NCI-H2196 treated with DMSO at 0.1 percent for 48 hours (cell line): ENCODE results near the gene NSUN4.
"Not testable (repeated sequence)": the region's sequence is repeated elsewhere in the genome, so short reads cannot be mapped to it uniquely, and the experiment has no call there.

ENCODE experiments used
- DNase-seq: peaks from one replicate; lab custom pipeline; 2025; ENCODE audit not compliant: unreplicated experiment; lab: John Stamatoyannopoulos, UW

Gene NSUN4

DNA sequence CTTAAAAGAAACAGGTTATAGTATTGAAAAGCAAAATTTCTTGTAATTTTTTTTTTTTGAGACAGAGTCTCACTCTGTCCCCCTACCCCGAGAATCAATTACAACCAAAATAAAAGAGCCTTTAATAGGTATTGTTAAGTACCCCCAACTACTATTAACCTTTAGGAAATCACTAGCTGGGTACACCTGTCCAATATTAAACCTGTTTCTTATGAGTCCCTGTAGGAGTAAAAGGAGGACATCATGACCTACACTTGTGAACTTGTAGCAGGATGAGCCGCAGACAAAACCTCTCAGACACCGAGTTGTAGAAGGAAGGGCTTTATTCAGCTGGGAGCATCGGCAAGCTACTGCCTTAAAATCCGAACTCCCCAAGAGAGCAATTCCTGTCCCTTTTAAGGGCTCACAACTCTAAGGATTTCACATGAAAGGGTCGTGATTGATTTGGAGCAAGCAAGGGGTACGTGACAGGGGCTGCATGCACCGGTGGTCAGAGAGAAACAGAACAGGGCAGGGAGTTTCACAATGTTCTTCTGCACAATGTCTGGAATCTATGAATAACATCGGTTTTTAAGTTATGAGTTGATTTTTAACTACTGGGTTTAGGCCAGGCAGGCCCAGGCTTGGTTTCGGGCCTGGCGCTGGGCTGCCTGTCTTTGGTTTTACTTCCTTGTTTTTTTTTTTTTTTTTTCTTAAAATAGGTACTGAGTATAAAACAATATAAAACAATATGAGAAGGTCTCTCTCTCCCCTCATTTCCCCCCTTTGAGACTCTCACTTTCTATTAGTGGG, 15.1 kb upstream of the NSUN4 start:
- not testable (repeated sequence) for DNase-seq

- not testable (repeated sequence) for DNase-seq
Observed at GRCh38 chr1:46328182-46328581, 12.4 kb upstream of the NSUN4 start.

DNA sequence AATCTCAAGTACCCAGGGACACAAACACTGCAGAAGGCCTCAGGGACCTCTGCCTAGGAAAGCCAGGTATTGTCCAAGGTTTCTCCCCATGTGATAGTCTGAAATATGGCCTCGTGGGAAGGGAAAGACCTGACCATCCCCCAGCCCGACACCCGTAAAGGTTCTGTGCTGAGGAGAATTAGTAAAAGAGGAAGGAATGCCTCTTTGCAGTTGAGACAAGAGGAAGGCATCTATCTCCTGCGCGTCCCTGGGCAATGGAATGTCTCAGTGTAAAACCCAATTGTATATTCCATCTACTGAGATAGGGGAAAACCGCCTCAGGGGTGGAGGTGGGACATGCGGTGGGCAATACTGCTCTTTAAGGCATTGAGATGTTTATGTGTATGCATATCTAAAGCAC, 10.8 kb upstream of the NSUN4 start:
- DNase-seq = not testable (repeated sequence)

- DNase-seq = not testable (repeated sequence)
Observed at GRCh38 chr1:46330381-46330780, 10.2 kb upstream of the NSUN4 start.

DNA sequence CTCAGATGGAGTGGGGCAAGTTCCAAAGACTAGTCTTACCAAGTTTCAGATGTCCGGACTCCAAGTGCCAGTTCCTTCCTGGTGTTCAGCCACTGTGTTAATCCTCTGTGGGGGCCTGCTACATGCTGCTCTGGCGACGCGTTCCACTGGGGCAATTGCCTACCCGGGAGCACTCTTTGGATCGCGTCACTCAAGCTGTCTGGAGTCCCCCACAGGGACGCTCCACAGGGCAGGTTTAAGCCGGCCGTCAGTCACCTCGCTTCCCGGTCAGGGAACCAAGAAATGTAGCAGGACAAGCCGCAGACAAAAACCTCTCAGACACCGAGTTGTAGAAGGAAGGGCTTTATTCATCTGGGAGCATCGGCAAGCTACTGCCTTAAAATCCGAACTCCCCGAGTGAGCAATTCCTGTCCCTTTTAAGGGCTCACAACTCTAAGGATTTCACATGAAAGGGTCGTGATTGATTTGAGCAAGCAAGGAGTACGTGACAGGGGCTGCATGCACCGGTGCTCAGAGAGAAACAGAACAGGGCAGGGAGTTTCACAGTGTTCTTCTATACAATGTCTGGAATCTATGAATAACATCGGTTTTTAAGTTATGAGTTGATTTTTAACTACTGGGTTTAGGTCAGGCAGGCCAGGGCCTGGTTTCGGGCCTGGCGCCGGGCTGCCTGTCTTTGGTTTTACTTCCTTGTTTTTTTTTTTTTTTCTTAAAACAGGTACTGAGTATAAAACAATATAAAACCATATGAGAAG, 8.6 kb upstream of the NSUN4 start:
- not testable (repeated sequence) for DNase-seq

DNA sequence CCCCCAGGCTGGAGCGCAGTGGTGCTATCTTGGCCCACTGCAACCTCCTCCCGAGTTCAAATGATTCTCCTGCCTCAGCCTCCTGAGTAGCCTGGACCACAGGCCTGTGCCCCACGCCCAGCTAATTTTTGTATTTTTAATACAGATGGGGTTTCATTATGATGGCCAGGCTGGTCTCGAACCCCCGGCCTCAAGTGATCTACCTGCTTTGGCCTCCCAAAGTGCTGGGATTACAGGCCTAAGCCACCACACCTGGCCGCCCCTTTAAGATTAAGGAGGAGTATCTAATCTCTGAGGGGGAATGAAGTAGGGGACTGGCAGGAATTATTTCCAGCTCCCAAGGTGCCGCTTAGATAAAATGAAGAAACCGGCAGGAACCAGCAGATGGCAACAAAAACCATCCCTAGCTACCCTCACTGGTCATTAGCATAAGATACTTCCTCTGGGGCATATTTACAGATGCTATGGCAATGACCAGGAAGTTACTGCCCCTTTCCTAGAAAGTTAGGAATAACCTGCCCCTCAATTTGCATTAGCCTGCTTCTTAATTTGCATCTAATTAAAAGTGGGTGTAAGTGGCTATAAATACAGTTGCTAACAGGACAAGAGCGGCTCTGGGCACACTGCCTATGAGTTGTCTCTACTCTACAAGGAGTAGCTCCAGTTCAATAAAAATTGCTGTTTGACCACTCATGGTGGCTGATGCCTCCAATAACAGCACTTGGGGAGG, 7.1 kb upstream of the NSUN4 start:
- no peak for DNase-seq

- no peak for DNase-seq
Observed at GRCh38 chr1:46334030-46334384, 6.6 kb upstream of the NSUN4 start.

- no peak for DNase-seq
Observed at GRCh38 chr1:46335081-46335480, 5.5 kb upstream of the NSUN4 start.

DNA sequence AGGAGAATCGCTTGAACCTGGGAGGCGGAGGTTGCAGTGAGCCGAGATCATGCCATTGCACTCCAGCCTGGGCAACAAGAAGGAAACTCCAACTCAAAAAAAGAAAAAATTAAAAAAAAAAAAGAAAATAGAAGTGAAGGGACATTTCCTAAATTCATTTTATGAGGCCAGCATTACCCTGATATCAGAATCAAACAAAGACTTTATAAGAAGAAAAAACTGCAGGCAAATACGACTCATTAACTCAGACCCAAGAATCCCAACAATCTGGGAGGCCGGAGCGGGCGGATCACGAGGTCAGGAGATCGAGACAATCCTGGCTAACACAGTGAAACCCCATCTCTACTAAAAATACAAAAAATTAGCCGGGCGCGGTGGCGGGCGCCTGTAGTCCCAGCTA, 3.2 kb upstream of the NSUN4 start:
- DNase-seq = not testable (repeated sequence)

DNA sequence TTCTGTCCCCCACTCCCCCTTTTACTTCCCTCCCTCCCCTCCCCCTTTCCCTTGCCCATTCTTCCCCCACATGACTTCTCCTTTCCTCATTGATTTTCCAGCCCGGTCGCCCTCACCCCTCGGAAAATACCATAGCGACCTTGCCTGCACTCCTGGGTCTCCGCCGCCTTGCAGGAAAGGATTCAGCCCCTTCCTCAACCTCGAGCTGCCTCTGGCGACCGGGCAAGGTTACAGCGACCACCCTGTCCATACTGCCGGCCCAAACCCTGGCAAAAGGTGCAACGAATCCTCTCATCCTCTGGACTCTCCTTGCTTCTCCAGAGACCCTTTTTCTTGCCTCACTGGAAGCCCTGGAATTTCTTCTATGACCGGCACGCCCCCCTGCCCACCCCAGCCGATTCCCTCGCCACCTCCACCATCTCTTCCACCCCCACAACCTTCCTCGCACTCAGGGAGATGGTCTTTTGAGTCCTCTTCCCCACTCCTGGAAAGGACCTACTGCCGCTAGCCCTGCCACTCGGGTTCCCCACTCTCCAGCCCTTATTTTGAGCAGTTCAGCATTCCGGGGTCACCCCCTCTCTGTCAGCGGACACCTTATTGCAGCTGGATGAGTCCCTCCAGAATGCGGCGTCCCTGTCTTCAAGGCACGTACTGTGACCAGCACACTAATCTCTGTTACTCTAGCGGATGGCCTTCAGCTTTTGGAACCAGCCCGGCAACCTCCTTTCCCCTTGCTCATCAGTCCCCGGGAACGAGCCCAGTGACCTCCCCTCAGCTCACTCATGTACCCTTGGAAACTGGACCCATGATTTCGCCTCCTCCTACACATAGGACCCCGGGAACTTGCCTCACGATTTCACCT, 846 bp downstream of the NSUN4 start:
- no peak for DNase-seq

- DNase-seq = no peak
Observed at GRCh38 chr1:46342084-46342656, 1.6 kb downstream of the NSUN4 start.

DNA sequence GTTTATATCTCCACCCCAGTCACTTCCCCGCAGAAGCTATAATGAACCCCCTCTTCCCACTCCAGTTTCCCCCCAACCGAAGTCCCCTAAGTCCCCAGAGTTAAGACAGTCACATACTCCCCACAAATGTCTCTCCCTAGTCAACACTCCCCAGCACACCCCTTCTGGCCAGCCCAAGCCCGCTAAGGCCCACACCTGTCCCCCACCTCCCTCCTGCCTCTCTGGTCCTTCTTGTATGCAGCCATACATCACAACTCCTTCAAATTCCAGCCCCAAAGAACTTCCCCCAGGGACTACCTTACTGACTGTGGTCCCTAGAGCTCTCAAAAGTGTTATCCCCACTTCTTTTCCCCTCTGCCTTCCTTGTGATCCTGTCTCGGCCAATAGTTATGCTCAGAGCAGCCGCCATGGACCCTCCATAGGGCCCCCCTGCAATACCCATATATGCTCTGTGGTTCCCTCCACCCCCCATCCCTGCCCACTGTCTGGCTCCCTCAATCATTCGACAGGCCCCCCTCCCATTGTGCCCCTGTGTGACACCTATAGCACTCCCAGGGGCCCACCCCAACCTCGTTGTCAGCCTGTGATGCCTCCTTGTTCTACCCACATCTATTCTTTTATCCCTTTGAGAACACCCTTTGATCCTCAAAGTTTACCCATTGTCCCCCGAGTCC, 2.2 kb downstream of the NSUN4 start:
- no peak for DNase-seq

GRCh38 chr1:46343351-46343695, 2.7 kb downstream of the NSUN4 start:
- no peak for DNase-seq

- no peak for DNase-seq
Observed at GRCh38 chr1:46343705-46344104, 3.1 kb downstream of the NSUN4 start.

GRCh38 chr1:46344481-46344880, 3.9 kb downstream of the NSUN4 start:
- no peak for DNase-seq

DNA sequence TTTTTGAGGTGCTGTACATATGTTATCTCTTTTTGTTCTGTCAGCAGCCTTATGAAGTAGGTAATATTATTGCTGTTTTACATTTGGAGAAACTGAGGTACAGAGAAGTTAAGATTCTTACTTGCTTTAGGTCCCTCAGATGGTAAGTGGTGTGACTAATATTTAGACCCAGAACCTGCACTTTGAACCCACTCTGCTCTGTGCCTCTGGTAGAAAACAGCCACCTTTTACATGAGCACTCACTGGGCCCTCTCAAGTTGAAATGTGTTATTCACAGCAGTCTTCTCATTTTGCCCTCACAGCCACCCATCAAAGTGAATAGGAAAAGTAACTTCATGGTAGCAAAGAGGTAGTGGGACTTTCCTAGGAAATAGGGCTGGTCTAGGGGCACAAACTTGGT, 4.7 kb downstream of the NSUN4 start:
- no peak for DNase-seq

GRCh38 chr1:46352363-46352762, 11.8 kb downstream of the NSUN4 start:
- DNase-seq = no peak

DNA sequence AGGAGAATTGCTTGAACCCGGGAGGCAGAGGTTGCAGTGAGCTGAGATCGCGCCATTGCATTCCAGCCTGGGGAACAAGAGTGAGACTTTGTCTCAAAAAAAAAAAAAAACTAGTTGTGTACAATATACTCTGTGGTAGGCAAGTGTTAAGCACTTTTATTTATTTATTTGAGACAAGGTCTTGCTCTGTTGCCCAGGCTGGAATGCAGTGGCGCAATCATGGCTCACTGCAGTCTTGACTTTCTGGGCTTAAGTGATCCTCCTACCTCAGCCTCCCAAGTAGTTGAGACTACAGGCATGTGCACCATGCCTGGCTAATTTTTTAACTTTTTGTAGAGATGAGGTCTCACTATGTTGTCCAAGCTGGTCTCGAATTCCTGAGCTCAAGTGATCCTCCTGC, 15.3 kb downstream of the NSUN4 start:
- DNase-seq = not testable (repeated sequence)

DNA sequence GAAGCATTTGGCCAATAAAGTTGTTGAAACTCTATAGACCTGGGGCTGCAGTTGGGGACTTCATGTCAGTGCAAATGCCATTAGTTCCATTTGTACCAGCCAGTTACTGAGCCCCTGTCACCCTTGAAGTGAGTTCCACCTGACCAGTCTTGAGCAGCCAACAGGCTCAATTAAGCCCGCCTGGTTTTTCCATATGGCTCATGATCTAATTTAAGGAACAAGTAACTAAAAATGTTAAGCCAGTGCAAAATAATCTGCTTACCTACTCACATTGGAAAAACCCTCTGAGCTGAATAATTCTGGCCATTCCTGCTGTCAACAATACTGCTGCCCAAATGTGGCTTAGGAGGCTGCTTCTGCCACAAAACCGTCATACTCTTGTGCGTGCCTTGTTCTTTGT, 21.6 kb downstream of the NSUN4 start:
- DNase-seq = no peak

DNA sequence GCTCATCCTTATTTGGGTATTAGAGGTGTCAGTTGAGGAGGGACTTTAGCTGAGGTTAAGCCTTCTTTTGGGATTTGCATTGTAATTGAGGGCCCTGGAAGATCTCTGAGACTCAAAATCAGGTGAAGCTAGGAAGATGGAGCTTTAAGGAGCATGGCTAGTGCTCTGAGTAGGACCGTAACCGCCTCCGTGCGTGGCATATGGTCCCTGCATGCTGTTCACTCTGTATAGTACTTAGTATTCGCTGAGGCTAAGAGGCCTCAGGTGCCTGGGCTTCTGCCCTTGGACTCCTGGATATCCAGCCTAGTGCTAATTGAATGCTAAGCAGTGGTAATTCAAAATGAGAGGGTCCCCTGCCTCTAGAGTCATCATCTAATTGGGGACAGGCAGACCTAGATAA, 22.5 kb downstream of the NSUN4 start:
- no peak for DNase-seq
